Femur (tissue), 1 donor: Measurements from ENCODE around the gene SNRPA.
"Not testable (repeated sequence)": the region's sequence is repeated elsewhere in the genome, so short reads cannot be mapped to it uniquely, and the experiment has no call there.

Experiments used
- DNase-seq: peaks from one replicate; pipeline ENCODE4 v3.0.0-alpha.2; 2017

SNRPA gene

GRCh38 chr19:40721936-40722661 lies 28.9 kb upstream of the SNRPA start:
- DNase-seq, result no peak

GRCh38 chr19:40723661-40724254 lies 27.2 kb upstream of the SNRPA start:
- no peak for DNase-seq

DNA sequence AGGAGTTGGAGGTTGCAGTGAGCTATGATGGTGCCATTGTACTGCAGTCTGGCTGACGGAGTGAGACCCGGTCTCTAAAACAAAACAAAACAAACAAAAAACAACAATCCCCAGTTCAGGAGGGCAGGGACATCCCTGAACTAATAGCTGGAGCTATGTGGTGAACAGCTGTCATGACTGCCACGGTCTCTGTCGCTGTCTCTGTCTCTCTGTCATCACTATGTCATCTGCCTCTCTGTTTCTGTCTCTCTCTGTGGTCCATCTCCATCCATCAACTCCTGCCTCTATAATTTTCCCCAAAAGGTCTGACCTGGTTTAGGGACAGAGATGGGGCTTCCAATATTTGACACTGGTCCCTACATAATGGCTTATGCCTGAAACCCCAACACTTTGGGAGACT lies 26.7 kb upstream of the SNRPA start:
- no peak for DNase-seq

- no peak for DNase-seq
Measured at GRCh38 chr19:40724855-40725254, 26.1 kb upstream of the SNRPA start.

DNA sequence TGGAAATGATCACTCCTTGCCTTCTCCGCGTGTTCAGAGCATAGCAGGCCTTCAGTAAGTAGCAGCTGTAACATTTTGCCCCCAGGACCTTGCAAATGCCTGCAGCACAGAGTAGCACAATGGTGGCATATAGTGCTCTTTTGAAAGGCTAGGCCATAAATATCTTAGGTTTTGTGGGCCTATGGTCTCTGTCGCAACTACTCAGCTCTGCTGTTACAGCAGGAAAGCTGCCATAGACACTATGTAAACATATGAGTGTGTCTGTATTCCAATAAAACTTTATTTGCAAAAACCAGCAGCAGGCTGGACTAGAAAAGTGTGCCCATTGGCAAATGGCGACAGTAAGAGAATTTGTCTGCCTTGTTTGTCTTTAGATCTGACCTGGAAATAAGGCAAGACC lies 24.7 kb upstream of the SNRPA start:
- DNase-seq, result no peak

- DNase-seq, result not testable (repeated sequence)
Measured at GRCh38 chr19:40730065-40730464, 20.9 kb upstream of the SNRPA start.

- not testable (repeated sequence) for DNase-seq
Measured at GRCh38 chr19:40732304-40732703, 18.7 kb upstream of the SNRPA start.

GRCh38 chr19:40733149-40733548 lies 17.9 kb upstream of the SNRPA start:
- no peak for DNase-seq

DNA sequence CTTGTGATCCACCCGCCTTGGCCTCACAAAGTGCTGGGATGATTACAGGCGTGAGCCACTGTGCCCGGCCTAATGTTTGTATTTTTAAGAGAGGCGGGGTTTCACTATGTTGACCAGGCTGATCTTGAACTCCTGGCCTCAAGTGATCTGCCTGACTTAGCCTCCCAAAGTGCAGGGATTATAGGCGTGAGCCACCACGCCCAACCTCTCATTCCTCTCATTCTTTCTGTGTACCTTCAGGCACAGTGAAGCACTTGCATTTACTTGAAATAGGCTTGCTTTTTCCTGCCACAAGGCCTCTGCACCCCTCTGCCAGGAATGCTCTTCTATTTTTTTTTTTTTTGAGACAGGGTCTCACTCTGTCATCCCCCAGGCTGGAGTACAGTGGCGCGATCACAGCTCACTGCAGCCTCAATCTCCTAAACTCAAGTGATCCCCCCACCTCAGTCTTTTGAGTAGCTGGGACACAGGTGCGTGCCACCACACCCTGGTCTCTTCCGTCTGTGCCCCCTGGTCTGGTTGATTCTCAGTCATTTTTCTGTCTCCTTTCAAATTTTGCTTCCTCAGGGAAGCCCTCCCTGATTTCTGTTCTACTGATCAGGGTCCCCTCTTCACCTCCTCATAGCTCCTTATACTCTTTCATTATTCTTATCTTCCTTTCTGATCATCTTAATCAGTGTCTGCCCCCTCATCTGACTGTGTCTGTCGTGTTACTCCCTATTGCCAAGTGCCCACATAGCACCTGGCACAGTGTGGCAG lies 15.8 kb upstream of the SNRPA start:
- DNase-seq, result no peak

GRCh38 chr19:40736661-40737060 lies 14.3 kb upstream of the SNRPA start:
- DNase-seq, result no peak

GRCh38 chr19:40737102-40737644 lies 13.8 kb upstream of the SNRPA start:
- no peak for DNase-seq

DNA sequence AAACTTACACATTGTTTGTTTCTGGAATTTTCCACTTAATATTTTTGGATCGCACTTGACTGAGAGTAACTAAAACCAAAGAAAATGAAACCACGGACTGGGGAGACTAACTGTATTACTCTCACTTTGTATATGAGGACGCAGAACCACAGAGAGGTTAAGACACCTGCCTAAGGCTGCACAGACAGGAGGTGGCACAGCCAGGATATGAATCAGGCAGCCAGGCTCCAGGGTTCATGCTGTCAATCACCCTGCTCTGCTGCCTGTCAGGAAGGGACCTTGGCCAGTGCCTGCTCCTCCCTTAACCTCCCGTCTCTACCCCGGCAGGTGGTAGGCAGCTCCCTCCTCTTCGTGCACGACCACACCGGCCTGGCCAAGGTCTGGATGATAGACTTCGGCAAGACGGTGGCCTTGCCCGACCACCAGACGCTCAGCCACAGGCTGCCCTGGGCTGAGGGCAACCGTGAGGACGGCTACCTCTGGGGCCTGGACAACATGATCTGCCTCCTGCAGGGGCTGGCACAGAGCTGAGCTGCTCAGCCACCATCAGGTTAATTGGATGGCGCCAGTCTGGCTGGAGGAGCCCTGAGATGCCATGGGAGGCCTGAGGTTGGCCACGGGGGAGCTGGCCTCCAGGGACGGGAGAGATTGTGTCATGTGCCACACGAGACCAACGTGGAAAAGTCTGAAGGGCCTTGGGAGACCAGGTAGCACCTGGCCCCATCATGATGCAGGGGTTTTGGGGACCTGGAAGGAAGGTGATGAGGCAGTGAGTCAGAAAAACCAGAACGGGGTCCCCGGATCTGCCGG lies 11.8 kb upstream of the SNRPA start:
- DNase-seq, result no peak

- DNase-seq, result peak; percentile 46
Measured at GRCh38 chr19:40739871-40740703, 10.9 kb upstream of the SNRPA start.

DNA sequence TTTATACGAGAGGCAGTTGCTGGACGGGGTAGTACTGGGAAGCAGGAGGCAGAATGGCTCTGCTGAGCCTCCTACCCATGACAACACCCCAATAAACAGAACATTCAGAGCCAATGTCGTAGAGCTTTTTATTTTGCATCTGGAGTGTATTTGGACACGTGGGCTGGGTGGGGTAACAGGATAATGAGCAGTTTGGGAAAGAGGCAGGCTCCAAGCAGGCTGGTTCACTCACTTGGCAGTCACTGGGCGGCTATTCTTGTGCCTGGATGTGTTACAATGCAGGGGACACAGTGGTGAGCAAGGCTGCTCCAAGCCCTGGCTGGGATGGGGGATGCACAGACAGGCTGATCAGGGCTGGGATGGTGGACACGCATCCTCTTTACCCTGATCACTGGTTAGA lies 10.3 kb upstream of the SNRPA start:
- peak; percentile 84 for DNase-seq

- DNase-seq, result no peak
Measured at GRCh38 chr19:40741527-40742390, 9.2 kb upstream of the SNRPA start.

DNA sequence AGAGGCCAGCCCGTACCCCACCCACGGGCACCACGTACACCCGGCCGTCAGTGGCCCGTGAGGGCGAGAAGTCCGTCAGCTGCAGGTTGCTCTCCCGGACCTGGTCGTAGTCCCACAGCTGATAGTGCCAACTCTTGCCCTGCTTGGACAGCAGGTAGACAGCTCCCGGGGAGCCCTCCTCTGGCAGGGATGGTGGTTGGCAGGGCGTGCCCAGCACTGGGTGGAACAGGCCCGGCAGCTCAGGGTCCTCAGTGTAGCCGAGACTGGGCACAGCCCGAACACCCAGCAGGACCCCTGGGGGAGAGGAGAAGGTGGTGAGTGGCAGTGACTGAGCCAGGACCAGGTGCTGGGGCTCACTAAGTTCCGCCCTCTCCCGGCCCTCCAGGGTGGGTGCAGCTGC lies 8.5 kb upstream of the SNRPA start:
- DNase-seq, result no peak

- no peak for DNase-seq
Measured at GRCh38 chr19:40742886-40743285, 8.1 kb upstream of the SNRPA start.

GRCh38 chr19:40743926-40744325 lies 7.1 kb upstream of the SNRPA start:
- DNase-seq, result no peak

DNA sequence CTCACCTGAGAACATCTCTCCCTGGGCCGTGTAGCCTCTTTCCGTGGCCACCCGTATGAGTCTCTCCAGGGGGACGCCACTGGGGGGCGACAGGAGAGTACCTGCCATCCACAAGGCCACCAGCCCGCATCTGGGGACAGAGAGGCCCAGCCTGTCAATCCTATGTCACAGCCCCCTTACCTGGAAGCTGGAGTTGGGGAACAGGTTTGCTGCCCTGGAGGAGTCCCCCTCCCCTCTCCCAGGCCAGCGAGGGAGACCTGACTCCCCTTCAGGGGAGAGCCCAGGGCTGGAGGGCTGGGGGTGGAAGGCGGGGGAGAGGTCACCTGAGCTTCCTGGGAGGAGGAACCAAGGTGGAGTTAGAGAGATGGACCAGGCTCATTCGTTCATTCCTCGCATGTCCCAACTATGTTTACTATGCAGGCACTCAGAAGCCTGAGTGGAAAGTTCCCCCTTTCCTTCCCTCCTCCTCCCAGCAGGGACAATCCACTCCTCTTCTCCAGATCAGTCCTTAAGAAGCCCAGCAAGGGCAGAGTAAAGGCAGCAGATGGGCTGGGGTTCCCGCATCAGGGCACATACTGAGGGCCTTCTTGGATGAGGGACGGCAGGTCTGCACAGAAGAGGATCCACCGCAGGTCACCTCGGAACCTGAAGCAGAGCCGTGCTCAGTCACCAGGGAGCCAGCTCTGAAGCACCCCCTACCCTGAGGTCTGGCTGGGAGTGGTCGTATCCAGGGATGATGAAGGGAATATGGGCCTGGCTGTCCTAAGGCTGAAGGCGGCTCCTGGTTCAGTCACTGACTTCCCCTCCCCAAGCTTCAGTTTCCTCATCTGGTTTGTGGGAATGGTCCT lies 6.2 kb upstream of the SNRPA start:
- no peak for DNase-seq

DNA sequence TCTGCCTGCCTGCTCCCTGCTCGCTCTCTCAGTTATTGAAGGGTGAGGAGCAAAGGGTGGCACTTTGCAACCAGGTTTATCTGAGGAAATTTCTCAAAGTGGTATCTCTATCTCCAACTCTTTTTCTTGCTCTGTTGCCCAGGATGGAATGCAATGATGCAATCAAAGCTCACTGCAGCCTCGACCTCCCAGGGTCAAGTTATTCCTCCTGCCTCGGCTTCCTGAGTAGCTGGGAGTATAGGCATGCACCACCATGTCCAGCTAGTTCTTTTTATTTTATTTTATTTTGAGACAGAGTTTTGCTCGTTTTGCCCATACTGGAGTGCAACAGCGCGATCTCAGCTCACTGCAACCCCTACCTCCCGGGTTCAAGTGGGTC lies 5.6 kb upstream of the SNRPA start:
- no peak for DNase-seq
